Neural crest cell (in vitro differentiated cells): ENCODE data around the gene FGR. TPM values are rescaled to one million over a fixed set of nuclear protein-coding genes. Genes with fewer than 3 reads are reported as not detected.

Experiments
- DNase-seq: peaks from one replicate; pipeline ENCODE4 v3.0.0; 2021; ENCODE audit warnings: low read depth, mixed read lengths, low spot score
- H3K27ac Mint-ChIP-seq: one replicate; pipeline ENCODE4 v1.8.0; 2021; ENCODE audit warnings: mild to moderate bottlenecking, mixed read lengths; ENCODE audit not compliant: unreplicated experiment
- H3K27me3 Mint-ChIP-seq: 2 replicates; pipeline ENCODE4 v1.8.0; 2021; ENCODE audit warnings: low read depth, mild to moderate bottlenecking, mixed read lengths
- H3K36me3 Mint-ChIP-seq: 2 replicates; pipeline ENCODE4 v1.8.0; 2021; ENCODE audit warnings: low read depth, mild to moderate bottlenecking, mixed read lengths
- H3K4me1 Mint-ChIP-seq: 2 replicates; pipeline ENCODE4 v1.8.0; 2021; ENCODE audit warnings: mixed read lengths
- H3K4me3 Mint-ChIP-seq: one replicate; pipeline ENCODE4 v1.8.0; 2021; ENCODE audit warnings: mild to moderate bottlenecking, mixed read lengths
- H3K9me3 Mint-ChIP-seq: 2 replicates; pipeline ENCODE4 v1.8.0; 2021; ENCODE audit warnings: mixed read lengths
- CTCF ChIP-seq: fragments of 200-600 bp; sonication (generic); conservative IDR thresholded peaks from 2 replicates; pipeline ENCODE4 v1.5.0; 2021; ENCODE audit warnings: antibody characterized with exemption, mild to moderate bottlenecking
- total RNA-seq: library from RNA; stranded (reverse); gene quantifications from 2 replicates; pipeline ENCODE4 v1.2.1, GENCODE V29; 2021

The FGR gene
- total RNA-seq, 1 donor from 2014 or later, result not detected

- H3K4me3 Mint-ChIP-seq, result peak overlapping the region; percentile 92
- peak overlapping the region; percentile 23 for H3K27ac Mint-ChIP-seq
- no peak for TF ChIP-seq CTCF
- no peaks in the 10 kb centered on the region for H3K9me3 Mint-ChIP-seq
- no peaks in the 10 kb centered on the region for H3K36me3 Mint-ChIP-seq
- DNase-seq, result no peak
- peaks cover 35% of the 10 kb centered on the region for H3K4me1 Mint-ChIP-seq
- H3K27me3 Mint-ChIP-seq, result peaks cover 2% of the 10 kb centered on the region
Observed at GRCh38 chr1:27599605-27600497, 35.1 kb downstream of the FGR start.

- Mint-ChIP-seq H3K27ac (peak overlapping the region; percentile 62), H3K4me1 (peaks cover 35% of the 10 kb centered on the region), H3K36me3 (no peaks in the 10 kb centered on the region), H3K4me3 (peak overlapping the region; percentile 92), H3K27me3 (peaks cover 2% of the 10 kb centered on the region), H3K9me3 (no peaks in the 10 kb centered on the region)
- no peak for DNase-seq
- TF ChIP-seq CTCF, result no peak
Observed at GRCh38 chr1:27598902-27599528, 36.0 kb downstream of the FGR start.

GRCh38 chr1:27598295-27598687 is 36.7 kb downstream of the FGR start:
- Mint-ChIP-seq H3K27ac (no peak overlapping the region), H3K27me3 (peaks cover 2% of the 10 kb centered on the region), H3K9me3 (no peaks in the 10 kb centered on the region), H3K36me3 (no peaks in the 10 kb centered on the region), H3K4me1 (peaks cover 35% of the 10 kb centered on the region), H3K4me3 (peak overlapping the region; percentile 76)
- no peak for DNase-seq
- TF ChIP-seq CTCF, result no peak

- Mint-ChIP-seq H3K4me3 (no peak overlapping the region), H3K9me3 (no peaks in the 10 kb centered on the region), H3K27ac (peak overlapping the region; percentile 24)
Observed at GRCh38 chr1:27597516-27598294, 37.3 kb downstream of the FGR start.

More at GRCh38 chr1:27597516-27598294, 37.3 kb downstream of the FGR start:
- Mint-ChIP-seq H3K27me3 (peaks cover 2% of the 10 kb centered on the region), H3K4me1 (peaks cover 35% of the 10 kb centered on the region), H3K36me3 (no peaks in the 10 kb centered on the region)
- no peak for DNase-seq
- TF ChIP-seq CTCF, result no peak
